ENCODE measurements around the gene DMRTA2. TPM values are rescaled to one million over a fixed set of nuclear protein-coding genes. Genes with fewer than 3 reads are reported as not detected.
A peak's percentile ranks its signal among the peaks of the same experiment; 100 is the strongest.

Gene DMRTA2
- total RNA-seq, 1 experiment from 2014 or later: 1.5 TPM

DNA sequence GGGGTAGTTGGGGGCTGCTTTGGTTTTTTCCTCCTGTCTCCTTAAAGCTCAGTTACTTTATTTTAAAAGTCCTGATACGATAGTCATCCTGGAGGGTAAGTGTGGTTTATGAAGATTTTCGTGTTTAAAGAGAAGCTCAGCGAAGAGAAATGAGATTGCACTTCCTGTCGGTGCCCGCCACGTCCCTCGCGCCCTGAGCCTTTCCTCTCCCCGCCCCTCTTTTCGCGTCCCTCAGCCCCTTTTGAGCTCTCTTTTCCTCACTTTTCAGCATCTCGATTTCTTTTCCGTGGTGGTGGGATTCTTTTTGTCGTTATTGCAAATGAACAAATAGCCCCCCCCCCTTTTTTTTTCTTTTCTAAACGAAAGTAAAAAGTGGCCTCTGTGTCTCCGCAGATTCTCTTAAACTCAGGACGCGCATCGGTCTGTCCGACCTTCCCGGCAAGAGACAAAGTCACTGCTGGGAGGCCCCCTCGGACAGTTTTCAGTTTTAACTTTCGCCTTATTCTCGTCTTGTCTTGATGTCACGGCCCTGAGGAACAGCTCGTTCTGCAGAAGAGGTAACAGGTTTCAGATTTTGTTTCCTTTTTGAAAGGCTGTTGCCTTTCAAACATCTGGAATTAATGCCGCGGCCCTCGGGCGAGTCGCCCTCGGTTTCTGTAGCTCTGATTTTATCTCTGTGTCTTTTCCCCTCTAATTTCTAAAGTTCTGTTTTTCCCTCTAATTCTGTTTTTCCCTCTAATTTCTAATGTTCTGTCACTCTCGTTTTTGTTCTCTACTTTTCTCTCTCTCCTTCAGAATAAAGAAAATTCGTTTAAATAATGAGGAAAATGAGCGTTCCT lies 1.0 kb upstream of the DMRTA2 start:
- DNase-seq (ENCODE audit: low spot score): peak; percentile 31

DNA sequence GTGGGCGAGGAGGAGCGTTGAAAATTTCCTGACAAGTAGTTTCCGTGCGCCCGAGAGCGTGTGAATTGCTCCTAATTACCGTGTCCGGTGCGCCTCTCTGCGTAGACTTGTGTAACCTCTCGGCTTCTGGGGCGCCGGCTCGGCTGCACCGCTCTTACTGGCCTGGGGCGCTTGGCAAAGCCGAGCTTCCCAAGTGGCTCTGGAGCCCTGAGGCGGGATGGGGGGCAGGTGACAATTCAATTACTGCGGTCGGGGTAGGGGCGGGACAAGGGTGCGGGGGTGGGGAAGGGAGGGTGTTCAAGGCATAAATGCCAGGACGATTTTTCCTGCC lies 392 bp upstream of the DMRTA2 start:
- peak; percentile 65 for DNase-seq (ENCODE audit: low spot score)

DNA sequence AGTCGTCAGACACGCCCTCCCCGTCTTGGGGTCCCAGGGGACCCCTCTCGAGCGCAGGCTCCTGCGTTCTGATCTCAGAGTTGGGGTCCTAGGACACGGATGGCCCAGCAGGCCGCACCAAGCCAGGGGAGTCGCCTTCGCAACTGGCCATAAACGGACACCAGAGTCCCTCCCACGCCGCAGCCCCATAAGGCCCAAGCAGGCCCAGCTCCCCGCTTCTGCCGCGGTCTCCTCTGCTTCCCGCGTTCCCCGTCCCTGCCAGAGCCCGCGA lies 633 bp downstream of the DMRTA2 start:
- DNase-seq (ENCODE audit: low spot score): no peak

DNA sequence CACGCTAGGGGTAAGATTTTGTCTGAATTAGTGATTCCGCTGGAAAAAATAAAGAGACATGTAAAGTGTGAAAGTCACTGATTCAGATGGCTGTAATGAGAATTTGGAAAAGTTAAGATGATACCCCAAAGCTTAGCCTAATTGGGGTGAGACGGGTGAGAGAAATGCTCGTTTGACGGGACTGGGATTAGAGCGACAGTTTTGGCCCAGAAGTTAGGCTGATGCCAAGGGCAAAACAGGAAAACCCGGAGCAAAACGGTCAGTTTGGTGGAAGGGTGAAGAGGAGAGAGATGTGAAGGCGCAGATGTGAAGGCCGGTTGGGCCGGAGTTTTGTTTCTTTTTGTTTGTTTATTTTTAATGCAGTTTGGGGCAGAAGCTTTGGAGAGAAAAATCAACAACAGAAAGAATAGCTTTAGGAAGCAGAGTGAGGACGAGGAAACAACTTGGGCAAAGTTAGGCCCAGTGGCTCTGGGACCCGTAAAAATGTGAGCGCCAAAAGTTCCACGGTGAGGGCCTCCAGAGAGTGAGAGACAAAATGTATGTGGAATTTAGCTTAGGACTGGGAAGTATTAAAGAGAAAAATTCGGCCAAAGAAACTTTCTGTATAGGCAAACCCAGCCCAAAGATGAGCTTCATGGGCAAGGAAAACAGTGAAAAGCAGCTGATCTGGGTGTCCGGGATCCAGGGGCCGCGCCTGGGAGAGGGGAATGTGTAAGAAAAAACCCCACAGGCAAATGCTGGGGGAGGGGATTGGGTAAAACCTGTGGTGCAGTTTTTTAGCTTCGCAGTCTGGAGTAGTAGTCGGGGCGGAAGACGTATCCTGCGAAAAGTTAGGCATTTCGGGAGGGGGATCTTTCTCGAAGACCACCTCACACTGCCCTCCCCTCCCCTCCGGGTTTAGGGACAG lies 1.2 kb downstream of the DMRTA2 start:
- no peak for DNase-seq (ENCODE audit: low spot score)

DNA sequence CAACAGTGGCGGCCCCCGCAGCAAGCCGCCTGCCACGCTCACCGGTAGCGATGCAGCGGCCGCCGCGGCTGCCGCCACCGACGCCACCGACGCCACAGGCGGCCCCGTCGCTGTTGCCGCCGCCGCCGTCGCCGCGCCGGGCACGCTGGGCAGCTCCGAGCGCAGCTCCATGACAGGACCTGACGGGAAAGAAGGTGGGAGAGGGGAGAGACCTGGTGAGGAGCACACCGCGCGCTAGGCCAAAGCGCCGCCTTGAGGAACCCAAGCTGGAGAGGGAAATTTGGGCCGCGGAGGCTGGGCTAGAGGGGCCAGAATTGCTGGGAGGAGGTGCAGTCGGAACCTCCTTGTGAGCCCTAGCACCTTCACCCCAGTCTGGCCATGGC lies 1.9 kb downstream of the DMRTA2 start:
- DNase-seq (ENCODE audit: low spot score): no peak

DNA sequence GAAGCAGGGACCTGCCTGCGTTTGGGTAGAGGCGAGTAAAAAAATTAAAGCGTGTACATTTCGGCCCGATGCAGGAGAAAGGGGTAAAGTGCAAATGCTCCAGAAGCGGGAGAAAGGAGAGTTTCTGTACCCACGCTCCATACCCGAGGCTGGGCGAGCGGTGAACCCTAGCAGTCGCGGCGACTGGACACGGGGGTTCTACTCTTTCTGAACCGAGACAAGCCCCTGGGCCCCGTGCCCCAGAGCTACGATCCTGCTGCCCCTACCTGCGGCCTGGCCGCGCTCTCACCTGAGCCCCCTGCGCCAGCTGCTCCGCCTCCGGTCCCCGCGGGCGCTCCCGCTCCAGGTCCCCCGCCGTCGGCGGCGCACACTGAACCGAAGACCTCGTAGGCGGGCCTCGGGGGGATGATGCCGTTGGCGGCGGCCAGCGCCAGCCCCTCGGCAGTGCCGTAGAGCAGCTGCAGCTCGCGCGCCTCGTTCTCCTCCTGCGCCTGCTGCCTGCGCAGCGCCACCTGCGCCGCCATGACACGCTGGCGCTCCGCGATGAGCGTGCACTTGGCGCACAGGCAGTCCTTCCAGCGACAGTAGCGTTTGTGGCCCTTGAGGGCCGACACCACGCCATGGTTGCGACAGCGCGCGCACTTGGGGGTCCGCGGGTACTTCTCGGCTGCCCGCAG lies 2.4 kb downstream of the DMRTA2 start:
- no peak for DNase-seq (ENCODE audit: low spot score)

DNA sequence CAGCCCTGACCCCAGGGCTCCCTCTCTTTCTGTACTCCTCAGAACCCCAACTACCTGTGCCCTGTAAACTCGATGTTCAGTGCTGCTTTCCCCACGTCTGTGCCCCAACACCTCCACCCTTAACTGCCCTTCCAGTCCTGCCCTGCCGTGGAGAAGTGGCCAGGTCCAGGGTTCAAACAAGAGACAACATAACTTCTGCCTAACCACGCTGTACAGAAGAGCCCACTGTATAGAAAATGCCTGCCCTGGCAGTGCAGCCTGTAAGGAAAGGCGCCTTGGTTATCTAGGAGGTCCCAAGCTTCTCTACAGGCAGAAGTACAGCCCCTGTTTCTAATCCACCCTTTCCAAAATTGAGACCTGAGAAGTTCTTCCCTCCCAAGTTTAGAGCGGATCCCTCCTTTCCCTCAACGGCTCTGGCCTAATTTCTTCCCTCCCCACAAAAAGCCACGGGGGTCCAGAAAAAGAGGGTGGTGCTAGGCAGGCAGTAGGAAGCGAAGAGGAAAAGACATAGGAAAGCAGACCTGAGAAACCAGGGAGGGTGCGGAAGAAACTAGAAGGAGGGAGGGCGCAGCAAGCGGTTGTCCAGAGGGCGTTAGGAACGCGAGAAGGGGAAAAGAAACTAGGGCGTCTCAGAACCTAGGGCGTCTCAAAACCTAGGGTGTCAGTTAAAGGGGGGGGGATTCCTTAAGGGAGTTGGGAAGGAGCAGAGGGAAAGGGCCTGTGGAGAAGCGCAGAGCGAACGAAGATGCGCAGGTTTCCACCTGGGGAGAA lies 3.2 kb downstream of the DMRTA2 start:
- no peak for DNase-seq (ENCODE audit: low spot score)

DNA sequence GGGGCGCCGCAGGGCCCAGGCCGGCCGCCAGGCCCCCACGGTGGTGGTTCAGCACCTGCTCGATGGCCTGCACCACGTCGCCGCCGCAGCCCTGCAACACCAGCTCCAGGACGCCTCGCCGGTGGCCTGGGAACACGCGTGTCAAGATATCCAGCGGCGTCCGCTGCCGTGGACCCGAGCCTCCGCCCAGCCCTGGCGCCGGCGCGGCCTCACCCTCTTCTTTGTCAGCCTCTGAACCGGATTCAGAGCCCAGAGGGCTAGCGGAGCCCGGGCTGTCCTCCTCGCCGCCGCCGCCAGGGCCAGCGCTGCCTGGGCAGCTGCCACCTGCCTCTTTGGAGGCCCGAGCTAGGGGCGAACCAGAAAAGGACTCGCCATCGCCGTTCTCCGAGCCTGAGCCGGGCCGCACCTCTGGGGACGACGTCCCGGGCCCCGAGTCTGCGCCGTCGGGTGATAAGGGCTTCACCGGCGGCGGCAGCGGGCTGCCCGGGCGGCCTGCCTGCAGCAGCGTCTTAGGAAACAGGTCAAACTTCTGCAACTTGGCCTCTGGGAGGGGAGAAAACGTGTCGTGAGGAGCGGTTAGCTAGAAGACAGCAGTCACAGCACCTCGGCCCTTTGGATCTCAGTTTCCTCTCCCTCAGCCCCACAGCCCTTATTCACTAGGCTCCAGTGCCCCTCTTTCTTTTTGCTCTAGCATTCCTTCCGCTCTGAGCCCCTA lies 3.9 kb downstream of the DMRTA2 start:
- DNase-seq (ENCODE audit: low spot score): no peak

DNA sequence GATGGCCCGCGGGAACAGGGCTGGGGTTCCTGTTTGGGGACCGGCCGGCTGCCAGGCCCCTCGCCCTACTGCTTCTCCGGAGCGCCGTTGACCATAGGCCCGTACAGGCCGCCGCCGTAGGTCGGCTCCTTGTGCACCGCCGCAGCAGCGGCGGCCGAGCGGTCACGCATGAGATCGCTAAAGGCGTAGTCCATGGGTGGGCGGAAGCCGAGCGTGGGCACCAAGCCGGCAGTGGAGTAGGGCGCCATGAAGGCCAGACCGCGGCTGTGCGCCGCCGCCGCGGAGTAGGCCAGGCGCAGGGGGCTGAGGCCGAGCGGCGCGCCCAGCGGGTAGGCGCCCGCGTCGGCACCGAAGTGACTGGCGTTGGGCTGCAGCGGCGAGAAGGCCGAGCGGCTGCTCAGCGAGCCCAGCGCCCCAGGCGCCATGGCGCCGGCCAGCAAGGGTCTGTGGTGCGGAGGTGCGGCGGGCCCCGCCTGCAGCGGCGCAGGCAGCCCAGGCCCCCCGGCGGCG lies 4.6 kb downstream of the DMRTA2 start:
- no peak for DNase-seq (ENCODE audit: low spot score)

DNA sequence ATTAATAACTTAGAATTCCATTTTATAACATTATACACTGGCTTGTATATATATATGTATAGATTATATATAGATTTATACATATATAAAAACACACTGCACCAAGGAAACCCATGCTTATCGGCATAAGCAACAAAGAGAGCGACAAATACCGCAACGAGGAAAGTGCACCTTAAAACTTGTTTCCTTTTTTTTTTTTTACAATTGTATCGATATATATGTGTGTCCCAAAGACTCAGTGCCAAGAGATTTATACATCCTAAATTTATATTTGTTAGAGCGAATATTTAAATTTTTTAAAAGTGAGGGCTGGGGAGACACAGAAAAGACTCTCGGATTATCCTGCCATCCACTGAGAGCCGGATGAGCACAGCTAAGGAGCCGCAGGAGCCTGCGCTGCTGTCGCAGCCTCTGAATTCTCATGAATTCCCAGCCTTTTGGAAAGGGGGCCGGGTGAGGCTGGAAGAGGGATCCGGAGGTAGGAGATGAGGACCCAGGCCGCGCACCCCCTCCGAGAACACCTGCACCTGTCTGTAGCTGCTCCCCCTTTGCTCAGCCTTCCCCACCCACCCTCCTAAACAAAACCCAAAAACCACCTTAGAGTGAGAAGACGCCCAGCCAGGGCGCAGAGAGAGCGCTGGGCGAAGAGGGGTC lies 5.2 kb downstream of the DMRTA2 start:
- no peak for DNase-seq (ENCODE audit: low spot score)

DNA sequence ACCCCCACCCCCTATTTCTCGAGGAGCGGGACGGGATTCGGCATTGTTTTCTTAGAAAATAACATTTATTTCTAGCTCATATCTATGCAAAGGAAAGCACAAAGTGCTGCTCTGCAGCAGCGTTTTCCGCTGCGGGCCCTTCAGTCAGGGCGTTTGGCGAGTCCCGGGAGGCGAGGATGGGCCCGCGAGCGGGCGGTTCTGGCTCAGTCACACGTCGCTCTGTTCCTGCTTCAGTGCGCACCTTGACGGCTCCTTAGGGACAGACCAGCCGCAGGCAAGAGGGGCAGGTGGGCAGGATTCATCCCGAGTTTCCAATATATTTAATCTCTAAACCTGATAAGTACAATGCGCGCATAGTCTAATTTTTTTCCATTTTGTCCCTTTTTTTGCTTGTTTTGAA lies 5.7 kb downstream of the DMRTA2 start:
- no peak for DNase-seq (ENCODE audit: low spot score)

DNA sequence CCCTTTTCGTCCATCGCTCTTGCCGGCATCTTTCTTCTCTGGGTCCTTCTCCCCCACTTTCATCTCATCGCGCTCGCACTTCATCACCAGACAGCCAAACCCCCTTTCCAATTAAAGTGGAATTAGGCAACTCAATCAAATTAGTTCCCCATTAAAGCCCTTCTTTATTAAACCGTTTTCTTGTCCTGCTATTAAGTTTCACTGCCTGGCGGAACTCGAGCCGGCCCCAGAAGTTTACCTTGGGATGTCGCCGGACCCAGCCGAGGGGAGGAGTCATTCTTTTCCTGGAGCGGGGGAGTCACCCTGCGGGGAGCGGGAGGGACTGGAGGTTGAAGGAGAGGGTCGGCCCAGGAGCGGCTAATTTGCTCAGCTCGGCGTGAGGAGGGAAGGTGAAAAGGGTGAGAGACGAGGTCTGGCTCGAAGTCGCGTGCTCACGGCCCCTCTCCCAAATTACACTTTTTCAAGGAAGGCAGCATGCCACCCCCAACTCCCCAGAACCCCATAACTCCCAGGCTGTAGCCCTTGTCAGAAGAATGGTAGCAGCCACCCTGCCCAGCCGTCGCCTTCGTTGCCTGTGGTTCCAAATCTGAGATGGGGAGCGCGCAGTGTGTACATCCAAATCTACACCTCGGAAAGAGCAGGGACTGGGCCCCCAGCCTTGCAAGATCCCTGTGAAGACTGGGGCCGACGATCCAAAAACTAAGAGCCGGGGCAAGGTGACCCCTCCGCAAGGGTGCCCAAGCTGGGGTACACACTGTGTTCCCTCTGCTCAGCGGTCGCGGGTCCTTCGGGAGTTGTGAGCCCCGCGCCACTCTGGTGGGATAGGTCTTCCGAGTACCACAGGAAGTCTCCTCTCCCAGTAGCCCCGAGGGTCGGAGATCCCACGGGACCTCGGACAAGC lies 6.4 kb downstream of the DMRTA2 start:
- DNase-seq (ENCODE audit: low spot score): no peak

DNA sequence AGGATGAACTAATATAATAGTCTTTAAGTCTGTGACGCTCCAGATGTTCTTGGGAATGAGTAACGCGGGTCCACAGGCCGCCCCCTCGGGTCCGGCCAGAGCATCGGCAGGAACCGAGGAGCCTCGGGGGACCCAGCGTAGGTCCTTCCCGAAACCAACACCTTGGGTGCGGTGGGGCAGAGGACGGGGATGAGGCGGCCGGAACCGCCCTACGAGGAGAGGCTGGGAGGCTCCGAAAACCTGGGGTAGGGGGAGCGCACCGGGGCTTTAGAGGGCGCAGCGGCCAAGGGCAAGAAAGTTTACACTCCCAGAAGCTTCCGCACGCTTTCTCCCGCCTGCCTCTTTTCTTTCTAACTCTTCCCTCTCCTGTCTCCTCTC lies 7.1 kb downstream of the DMRTA2 start:
- no peak for DNase-seq (ENCODE audit: low spot score)

DNA sequence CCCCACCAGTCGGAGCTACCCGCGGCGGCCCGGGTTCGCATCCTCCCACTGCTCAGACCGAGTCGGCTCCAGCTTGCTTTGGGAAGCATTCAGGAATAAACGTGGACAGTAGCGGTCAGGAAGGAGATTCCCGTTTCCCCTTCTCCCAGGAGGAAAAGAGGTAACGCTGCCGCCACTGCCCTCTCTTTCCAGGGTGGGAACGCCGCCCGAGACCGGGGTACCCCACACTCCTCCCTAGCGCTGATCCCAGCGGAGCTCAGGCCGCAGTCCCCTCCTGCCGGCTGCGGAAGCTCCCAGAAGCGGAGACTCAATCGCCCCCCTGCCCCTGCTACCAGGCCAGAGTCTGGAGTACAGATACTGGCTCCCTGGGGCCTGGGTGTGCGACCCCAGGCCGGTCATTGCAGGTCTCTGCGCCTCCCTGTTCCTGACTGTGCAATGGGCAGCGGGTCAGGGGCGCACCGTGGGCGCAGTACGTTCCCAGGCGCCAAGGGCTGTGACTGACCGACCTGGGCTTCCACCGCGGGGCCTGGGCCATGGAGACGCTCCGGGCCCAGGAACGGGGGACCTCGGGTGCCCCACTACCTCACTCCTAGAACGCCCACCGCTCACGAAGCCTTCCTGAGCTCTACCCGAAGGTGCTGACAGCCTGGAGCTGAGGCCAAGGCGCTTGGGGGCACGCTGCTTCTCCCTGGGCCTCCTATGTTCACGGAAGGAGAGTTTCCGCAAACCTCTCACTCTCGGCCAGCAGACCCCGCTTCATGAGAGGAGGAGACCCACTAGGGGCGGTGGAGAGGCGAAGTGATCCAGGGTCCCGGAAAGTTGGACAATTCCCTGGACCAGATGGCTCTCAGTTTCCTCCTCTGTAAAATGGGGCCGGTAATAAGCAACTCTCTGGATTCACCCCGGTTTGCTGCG lies 7.8 kb downstream of the DMRTA2 start:
- DNase-seq (ENCODE audit: low spot score): no peak

DNA sequence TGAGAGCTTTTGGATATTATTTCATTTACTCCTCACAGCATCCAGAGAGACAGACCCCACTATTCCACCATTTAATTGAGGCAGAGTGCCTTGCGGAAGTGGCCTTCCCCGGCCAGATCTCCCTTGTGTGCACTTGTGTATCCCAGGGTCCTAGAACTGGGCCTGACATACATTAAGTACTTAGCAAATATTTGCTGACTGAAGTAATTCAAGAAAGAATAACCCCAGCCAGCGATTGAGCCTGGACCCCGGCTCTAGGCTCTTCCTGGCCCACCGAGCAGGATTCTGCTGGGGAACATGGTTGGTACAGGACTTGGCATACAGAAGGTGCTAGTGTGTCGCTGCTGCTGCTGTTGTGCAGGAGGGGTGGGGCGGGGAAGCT lies 8.4 kb downstream of the DMRTA2 start:
- DNase-seq (ENCODE audit: low spot score): no peak

DNA sequence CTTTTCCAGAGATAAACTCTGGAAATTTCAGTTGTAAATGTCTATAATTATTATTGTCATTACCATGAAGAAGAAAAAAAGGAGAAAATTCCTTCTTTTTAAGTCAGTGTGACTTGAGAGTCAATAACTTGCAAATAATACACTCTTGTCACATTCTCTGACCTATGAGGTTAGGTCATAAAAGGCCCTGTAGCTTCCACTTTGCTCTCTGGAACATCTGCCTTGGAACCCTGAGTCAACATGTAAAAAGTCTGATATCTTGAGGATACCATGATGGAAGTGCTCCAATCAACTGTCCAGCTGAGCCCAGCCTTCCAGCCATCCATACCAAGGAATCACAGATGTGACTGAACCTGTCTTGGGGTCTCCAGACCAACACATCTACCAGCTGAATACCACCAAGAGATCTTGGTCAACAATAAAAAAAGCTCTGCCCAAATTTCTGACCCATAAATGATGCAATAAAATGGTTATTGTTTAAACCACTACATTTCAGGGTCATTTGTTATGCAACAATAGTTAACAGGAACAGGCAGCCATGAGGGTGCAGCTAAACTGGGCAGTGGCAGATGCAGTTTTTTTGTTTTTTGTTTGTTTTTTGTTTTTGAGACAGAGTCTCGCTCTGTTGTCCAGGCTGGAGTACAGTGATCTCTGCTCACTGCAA lies 10.3 kb downstream of the DMRTA2 start:
- no peak for DNase-seq (ENCODE audit: low spot score)

DNA sequence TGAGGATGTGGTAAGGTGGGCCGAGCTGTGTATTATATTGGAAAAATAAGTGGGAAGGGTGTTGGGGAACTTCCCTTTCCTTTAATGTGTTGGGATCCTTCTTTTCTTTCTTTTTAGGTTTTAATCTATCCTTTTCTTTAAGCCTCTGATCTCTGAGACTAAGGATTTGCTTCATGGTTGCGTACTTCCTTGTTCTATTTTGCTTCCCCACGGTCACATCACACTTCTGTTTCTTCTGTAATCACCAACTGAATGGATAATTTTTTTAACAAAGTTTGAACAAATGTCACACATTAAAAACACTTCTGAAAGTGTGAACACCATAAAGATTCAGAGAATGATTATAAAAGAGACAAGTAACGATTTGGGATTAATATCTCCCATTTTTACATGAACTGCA lies 17.4 kb downstream of the DMRTA2 start:
- DNase-seq (ENCODE audit: low spot score): no peak

DNA sequence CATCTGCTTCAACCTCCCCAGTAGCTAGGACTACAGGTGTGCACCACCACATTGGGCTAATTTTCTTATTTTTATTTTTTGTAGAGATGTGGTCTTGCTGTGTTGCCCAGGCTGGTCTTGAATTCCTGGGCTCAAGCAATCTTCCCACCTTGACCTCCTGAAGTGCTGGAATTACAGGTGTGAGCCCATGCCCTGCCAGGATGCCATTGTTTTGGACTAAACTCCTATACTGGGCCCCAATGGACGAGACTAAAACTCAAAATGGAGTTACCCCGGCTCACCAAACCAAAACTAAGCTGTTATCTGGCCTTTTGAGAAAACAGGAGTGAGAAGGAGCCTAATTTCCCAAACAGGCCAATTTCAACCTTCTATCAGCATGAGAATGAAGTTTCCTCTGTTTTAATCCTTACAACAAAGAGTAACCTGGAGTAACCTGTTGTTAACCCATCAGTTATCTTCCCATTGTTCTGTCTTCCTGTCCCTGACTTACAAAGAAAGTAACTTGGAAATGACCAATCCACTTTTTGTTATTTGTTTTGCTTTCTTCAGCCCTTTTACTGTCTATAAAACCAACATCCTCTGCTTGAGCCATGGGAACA lies 29.6 kb downstream of the DMRTA2 start:
- DNase-seq (ENCODE audit: low spot score): no peak
